Muscle of arm (tissue), 12 donors: ENCODE results near the gene SPATC1L. TPM values are rescaled to one million over a fixed set of nuclear protein-coding genes. Genes with fewer than 3 reads are reported as not detected.

Experiments used
- DNase-seq: peaks from one replicate; pipeline ENCODE4 v3.0.0-alpha.2; 2013
- polyA plus RNA-seq, 12 donors: library from polyadenylated mRNA; unstranded; fragments of 120-200 nt; gene quantifications; one replicate each; pipeline ENCODE4 v1.2.1, GENCODE V29; 2013; ENCODE audit not compliant: insufficient read length in 12 of 12

The SPATC1L gene
- polyA plus RNA-seq, 12 donors = 4.2 to 18.6 (median 9.6) TPM; not detected in 2

DNA sequence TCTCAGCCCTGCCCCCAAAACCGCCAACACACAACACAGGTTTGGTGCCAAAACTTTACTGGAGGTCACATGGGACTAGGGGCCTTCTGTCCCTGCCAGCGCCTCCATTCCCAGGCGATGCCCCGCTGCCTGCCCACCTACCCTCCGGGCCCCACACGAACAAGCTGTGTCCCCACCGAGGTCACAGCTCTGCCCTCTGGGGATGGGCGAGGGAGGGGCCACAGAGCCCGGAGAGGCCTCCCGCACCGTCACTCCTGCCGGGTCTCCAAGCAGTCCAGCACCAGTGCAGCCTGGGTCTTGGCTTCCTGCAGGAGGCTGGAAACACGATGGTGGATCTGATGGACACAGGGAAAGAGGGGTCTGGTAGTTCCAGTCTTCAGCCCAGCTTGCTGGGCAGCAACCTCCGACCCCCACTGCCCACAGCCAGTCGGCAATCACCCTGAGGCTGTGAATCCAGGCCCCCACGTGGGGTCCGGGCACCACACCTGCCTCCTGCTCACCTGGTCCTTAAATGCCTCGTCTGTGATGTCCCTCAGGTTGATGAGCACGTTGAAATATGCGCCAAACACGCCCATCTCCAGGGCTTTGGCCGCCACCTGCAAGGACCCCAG is 47.4 kb downstream of the SPATC1L start:
- DNase-seq = no peak

DNA sequence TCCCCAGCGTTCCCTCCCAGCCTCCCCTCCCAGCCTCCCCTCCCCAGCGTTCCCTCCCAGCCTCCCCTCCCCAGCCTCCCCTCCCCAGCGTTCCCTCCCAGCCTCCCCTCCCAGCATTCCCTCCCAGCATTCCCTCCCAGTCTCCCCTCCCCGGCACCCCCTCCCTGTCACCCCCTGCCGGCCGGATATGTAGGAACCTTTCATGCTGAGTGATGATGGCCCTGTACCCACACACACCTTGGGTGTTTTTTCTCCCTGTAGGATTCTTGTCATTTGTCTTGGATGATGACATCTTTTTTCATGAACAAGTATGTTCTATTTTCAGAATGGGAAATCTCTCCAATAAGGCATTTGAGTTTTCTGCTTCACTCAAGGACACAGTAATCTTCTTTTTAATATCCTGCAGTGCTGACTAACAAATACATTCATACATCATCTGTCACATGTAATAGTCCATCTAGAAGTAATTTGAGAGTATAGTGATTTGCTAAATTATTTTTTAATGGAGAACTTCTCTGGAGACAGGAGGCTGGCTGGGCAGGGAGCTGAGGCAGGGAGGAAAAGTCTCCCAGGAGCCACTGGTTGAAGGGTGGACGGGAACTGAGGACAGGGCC is 48.4 kb downstream of the SPATC1L start:
- DNase-seq = no peak

DNA sequence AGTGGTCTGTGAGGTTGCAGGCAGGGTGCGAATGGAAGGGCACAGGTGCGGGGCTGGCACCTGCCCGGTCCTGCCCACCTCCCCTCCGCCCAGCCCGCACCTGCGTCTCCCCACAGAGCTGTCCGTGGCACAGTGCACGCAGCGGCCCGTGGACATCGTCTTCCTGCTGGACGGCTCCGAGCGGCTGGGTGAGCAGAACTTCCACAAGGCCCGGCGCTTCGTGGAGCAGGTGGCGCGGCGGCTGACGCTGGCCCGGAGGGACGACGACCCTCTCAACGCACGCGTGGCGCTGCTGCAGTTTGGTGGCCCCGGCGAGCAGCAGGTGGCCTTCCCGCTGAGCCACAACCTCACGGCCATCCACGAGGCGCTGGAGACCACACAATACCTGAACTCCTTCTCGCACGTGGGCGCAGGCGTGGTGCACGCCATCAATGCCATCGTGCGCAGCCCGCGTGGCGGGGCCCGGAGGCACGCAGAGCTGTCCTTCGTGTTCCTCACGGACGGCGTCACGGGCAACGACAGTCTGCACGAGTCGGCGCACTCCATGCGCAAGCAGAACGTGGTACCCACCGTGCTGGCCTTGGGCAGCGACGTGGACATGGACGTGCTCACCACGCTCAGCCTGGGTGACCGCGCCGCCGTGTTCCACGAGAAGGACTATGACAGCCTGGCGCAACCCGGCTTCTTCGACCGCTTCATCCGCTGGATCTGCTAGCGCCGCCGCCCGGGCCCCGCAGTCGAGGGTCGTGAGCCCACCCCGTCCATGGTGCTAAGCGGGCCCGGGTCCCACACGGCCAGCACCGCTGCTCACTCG is 52.2 kb downstream of the SPATC1L start:
- no peak for DNase-seq

DNA sequence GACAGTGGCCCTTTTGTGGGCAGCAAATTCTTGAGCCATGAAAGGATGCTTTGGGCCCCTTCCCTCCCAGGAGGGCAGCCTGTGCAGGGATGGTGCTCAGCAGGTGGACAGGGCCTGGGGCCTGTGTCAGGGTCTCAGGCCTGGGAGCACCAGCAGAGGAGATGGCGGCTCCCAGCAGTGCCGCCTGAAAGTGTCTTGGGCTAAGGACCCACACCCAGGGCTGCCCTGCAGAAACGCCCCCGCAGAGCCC is 52.7 kb downstream of the SPATC1L start:
- DNase-seq = no peak

DNA sequence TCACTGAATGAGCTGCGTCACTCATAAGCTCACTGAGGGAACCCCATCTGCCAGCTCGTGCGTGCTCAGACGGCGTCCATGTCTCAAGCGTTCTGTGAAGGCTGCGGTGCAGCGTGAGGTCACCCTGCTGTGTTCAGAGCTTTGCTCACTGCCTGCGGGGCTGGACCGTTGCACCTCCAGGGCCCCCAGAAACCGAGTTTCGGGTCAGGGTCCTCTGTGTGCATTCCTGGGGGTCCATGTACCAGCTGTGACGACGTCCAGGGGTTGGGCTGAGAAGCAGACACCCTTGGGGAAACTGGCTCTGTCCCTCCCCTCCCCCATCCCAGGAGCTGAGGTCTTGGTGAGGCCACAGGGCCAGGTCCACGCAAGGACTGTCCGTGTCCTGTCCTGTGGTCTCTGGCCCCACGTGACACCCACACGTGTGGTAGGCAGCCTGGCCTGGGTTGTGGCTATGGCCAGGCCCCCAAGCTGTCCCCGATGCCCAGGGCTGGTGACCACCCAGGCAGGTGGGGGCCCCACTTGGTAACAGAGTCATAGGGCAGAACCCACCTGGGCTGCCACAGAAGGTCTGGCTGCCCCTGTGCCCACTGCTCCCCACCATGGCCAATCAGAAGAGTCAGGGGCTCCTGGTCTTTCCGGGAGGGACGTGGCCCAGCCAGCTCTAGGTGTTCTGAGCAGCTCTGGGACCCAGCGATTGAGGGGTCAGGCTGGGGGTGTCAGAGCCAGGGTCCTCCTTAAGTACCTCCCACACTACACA is 53.2 kb downstream of the SPATC1L start:
- DNase-seq = no peak

DNA sequence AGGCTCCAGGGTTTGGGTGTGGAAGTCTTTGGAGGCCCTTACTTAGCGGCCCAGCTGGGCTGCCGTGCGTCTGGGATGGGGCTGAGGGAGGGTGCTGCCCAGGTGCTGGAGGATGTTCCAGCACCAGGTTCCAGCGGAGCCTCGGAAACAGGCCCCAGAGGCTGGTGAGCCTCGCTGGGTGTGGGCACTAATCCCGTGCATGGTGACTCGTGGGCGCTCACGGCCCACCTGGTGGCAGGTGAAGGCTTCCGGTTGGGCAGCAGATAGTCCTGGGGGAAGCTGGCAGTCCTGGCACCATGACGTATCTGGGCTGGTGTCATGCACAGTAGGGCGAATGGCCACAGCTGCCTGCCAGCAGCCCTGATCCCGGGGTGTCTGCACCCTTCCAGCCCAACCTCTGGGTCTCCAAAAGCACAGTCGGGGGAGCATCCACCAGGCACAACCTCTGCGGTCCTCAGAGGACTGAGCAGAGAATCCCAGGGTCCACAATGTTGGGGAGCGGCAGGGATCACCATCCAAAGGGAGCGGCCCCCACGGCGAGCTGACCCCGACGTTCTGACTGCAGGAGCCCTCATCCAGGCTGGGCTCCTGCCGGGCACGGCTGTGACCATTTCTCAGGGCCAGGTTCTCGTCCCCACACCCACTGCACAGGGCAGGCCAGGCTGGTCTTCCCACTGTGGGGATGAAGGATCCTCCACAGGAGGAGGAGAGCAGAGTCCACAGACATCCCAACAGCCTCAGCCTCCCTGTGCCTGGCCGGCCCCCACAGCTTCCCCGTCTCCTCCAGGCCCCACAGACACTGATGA is 54.2 kb downstream of the SPATC1L start:
- no peak for DNase-seq

DNA sequence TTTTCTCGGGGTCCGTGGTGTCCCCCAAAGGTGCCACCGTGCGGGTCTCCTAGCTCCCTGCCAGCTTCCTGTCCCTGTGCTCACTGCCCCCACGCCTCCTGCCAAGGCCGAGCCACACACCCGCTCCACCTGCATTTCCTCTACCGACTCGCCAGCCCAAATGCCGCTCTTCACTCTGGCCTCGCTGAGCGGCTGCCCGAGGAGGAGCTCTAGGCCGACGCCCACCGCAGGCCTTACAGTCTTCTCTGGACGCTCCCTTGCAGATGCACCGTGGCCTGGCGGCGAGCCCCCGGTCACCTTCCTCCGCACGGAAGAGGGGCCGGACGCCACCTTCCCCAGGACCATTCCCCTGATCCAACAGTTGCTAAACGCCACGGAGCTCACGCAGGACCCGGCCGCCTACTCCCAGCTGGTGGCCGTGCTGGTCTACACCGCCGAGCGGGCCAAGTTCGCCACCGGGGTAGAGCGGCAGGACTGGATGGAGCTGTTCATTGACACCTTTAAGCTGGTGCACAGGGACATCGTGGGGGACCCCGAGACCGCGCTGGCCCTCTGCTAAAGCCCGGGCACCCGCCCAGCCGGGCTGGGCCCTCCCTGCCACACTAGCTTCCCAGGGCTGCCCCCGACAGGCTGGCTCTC is 55.2 kb downstream of the SPATC1L start:
- DNase-seq = no peak

DNA sequence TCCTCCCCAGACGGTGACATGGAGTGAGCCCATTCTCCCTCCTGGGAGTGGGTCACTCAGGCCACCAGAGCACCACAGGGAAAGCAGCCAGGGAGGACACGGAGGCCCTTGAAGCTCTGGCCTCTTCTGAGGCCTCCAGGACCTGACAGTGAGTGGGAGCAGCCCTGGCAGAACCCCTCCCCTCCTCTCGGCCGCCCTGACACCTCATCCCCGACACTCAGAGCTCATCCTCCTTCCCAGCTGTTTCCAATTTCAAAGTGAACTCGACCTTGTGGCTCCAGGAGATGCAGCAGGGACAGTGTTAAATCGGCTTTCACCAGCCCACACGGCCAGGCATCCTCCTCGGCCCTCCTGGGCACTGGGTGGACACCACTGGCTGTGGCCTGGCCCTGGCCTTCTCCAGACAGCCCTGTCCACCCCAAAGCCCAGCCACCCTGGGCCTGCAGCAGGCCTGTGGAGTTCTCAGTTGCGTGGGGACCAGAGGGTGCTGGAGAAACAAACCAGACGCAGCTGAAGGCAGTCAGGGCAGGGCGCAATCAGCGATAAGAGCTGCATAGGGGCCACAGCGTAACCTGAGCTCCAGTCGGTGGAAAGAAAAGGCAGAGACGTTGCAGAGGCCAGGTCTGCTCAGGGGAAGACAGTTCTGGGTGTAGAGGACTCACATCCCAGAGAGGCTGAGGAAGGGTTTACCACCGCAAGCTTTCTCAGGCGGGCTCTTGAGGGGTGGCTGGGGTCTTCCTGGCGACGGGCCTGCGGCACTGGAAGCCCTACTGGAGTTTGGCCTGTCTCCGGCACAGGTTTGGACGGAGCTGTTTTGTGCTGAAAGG is 55.9 kb downstream of the SPATC1L start:
- no peak for DNase-seq

DNA sequence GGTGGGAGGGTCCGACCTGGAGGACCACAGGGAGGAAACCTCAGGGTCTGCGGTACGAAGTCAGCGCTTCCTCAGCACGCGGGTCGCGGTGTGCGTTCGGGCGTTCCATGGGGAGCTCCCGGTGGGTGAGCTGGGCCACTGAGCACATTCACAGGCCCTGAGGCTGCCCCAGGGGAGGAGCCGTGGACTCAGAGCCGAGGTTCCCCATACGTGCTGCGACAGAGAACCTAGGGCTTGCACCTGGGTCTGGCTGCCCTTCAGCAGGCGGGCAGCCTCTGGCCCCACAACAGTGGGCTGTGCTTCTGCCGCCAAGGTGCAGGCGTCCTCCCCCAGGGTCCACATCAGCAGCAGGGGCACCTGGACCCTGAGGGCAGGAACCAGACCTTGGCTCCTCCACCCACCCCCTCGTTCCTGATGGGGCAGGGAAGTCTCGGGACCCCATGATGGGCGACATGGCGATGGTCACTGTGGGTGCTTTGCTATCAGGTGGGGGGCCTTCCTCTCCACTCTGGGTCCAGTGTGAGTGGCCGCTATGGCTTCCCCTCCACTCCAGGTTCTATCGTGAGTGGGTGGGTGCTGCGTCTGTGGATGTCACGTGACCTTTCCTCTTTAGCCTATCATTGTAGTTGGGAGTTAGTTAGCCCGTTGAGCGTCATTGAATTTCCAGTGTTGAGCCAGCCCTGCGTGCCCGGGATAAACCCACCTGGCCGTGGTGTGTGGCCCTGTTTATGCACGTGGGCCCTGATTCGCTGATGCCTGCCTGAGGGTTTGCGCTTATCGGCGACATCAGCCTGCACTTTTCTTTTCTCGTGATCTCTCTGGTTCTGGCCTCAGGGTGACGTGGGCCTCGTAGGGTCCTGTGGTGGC is 56.8 kb downstream of the SPATC1L start:
- no peak for DNase-seq

DNA sequence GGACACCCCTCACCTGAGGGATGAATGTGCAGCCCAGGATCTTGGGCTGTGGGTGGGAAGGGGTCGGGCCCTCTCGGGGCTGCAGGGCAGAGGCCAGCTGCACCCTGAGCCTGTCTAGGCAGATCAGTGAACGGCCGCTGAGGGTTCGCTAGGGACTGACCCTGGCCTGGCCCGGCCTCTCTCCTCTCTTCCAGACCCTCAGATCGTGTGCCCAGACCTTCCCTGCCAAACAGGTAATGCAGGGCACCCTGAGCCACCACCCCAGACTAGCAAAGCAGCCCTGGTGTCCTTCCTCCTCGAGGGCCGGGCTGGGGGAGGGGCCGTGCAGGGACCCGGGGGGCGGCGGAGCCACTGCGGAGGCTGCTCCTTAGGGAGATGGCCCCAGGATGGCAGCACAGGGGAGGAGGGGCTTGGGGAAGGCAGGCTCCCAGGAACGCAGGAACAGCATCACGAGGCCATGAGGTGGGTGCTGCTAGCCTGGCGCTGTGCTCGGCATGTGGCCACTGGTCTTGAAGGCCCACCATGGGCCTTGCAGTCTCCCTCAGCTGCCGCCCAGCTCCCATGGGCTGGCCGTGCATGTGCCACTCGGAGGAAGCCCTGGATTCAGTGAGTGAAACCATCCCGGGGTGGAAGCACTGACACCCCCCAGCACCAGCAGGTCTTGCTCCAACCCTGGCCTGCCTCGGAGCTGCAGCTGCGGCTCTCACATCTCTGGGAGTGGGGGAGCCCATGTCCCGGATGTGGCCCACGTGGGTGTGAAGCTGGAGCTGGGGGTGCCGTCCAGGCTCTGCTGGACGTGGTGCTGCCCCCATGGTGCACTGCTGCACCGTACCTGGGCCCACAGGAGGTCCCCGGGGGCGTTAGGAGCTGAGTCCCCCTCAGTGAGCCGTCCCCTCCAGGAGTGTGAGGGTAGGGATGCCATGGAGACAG is 57.7 kb downstream of the SPATC1L start:
- DNase-seq = no peak

DNA sequence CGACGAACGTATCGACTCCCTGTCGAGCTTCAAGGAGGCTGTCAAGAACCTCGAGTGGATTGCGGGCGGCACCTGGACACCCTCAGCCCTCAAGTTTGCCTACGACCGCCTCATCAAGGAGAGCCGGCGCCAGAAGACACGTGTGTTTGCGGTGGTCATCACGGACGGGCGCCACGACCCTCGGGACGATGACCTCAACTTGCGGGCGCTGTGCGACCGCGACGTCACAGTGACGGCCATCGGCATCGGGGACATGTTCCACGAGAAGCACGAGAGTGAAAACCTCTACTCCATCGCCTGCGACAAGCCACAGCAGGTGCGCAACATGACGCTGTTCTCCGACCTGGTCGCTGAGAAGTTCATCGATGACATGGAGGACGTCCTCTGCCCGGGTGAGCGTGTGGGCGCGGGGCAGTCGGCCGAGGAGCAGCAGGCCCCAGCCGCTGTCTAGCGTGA is 58.4 kb downstream of the SPATC1L start:
- DNase-seq = no peak

DNA sequence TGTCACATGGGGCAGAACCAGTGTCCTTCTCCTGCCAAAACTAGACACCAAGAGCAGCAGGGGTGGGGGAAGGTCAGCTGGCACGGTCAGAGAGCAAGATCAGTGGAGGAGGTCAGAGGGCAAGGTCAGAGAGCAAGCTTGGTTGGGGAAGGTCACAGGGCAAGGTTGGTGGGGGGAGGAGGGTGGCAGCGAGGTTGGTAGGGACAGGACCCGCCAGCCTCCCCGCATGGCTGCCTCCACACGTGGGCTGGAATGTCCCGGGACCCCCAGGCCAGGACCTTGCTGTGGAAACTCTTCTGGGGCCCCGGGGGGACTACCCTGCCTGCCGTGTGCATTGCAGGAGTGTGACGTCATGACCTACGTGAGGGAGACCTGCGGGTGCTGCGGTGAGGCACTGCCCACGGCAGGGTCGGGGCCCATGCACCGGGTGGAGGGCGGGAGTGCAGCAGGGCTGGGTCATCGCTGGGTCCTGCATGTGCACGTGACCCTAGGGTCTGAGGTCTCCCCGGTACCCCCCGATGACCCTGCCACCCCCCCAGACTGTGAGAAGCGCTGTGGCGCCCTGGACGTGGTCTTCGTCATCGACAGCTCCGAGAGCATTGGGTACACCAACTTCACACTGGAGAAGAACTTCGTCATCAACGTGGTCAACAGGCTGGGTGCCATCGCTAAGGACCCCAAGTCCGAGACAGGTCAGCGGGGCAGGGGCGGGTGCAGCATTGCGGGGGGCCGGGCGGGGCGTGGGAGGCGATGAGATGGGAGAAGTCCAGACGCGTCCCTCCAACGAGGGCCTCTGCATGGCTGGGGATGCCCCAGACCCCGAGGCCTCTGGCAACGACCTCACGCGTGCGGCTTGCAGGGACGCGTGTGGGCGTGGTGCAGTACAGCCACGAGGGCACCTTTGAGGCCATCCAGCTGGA is 59.1 kb downstream of the SPATC1L start:
- DNase-seq = no peak

DNA sequence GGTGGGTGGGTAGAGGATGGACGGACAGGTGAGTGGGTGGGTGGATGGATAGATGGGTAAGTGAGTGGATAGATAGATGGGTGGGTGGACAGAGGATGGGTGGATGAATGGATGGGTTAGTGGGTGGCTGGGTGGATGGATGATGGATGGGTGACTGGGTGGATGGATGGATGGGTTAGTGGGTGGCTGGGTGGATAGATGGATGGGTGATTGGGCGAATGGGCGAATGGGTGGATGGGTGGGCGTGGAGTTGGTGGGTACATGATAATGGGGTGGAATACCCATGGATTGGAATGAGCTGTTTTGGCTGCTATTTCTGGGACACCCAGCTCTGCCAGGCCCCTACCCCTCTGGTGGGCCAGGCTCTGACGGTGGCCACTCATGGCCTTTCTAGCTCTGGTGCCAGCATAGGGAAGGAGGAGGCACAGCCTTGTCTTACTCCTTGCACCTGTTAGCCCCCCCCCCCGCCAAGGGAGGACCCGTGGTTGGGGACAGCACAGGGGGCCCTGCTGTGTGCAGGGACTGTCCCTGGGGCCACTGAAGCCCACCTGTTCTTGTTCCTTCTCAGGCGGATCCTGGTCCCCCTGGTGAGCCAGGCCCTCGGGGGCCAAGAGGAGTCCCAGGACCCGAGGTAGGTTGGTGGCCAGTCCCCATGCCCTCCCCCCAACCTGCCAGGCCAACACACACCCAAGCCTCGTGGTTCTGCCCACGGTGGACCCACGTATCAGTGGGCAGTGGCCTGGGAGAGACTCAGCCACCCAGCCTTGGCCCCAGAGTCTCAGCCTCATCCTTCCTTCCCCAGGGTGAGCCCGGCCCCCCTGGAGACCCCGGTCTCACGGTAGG is 60.0 kb downstream of the SPATC1L start:
- DNase-seq = no peak

DNA sequence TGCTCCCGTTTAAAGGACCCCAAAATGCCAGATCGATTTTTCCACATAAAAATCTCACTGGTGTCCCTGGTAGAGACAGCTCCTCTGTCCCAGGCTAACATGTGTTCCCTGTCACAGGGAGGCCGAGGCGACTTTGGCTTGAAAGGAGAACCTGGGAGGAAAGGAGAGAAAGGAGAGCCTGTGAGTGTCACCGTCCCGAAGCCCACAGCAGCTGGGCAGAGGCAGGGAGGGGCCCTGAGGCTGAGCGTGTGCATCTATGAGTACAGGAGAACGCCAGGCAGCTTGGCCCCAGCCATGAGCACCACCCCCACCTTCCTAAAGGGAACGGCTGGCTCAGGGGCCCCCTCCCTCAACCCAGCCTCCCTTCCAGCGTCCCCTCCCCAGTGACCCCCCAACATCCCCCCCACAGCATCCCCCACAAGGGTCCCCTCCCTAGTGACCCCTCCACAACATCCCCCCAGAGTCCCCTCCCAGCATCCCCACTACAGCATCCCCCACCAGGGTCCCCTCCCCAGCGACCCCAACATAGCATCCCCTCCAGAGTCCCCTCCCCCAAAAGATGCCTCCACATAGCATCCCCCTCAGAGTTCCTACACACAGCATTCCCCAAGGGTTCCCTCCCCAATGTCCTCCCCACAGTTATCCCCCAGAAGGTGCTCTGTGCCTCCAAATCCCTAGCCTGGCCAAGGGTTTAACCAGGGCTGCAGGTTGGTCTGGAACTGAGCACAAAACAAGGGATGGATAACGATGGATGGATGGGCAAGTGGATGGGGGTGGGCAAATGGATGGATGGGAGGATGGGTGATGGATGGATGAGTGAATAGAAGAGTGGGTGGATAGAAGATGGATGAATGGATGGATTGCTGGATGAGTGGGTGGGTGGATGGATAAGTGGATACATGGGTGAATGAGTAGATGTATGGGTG is 61.2 kb downstream of the SPATC1L start:
- no peak for DNase-seq

DNA sequence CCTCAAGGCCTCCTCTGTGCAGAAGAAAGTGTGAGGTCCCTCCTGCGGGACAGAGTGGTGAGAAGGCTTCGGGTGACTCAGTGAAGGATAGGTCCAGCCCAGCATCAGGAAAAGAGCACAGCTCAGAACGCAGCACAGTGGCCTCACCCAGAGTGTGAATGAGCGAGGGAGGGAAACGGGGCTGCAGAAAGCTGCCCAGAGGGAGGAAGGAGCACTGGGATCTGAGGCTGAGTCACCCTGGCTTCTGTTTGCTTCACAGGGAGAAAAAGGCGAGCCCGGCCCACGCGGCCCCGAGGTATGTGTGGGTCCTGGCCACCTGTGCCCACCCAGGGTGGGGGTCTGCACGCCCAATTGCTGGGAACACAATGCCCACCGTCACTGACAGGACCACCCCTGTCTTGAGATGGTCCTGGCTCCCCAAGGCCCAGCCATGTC is 62.0 kb downstream of the SPATC1L start:
- DNase-seq = no peak
